SU-DHL-6 (cell line): ENCODE data around the gene CREG2.

Experiments
- H2AFZ ChIP-seq: fragments of 200-600 bp; sonication (generic); 2 replicates; pipeline ENCODE4 v1.6.1; 2014; ENCODE audit warnings: low read depth, mild to moderate bottlenecking, moderate library complexity, mixed read lengths, antibody characterized with exemption, low read length; ENCODE audit not compliant: severe bottlenecking
- H3F3A ChIP-seq: fragments of 200-600 bp; shearing (Covaris generic); 2 replicates; pipeline ENCODE4 v1.6.0; 2016; ENCODE audit warnings: antibody characterized with exemption, mild to moderate bottlenecking; ENCODE audit not compliant: insufficient read depth
- H3K27ac ChIP-seq: fragments of 200-600 bp; sonication (generic); 2 replicates; pipeline ENCODE4 v1.5.1; 2016; ENCODE audit warnings: low read depth, mild to moderate bottlenecking, low read length, moderate library complexity, mixed read lengths
- H3K27me3 ChIP-seq: fragments of 200-600 bp; sonication (generic), shearing (Covaris generic); 2 replicates; pipeline ENCODE4 v1.6.0; 2014; ENCODE audit warnings: mild to moderate bottlenecking, low read length
- H3K36me3 ChIP-seq: fragments of 200-600 bp; sonication (generic); 2 replicates; pipeline ENCODE4 v1.6.1; 2014; ENCODE audit warnings: mild to moderate bottlenecking, low read length, mixed read lengths
- H3K4me2 ChIP-seq: fragments of 300-600, 200-600 bp; shearing (Covaris generic), sonication (generic); 2 replicates; pipeline ENCODE4 v1.6.0; 2014; ENCODE audit warnings: low read length, low read depth, mild to moderate bottlenecking; ENCODE audit not compliant: poor library complexity, severe bottlenecking
- H3K4me3 ChIP-seq: fragments of 200-600 bp; sonication (generic); 2 replicates; pipeline ENCODE4 v1.5.1; 2014; ENCODE audit warnings: antibody characterized with exemption, low read length, mild to moderate bottlenecking, mixed read lengths; ENCODE audit not compliant: insufficient read depth, poor library complexity, severe bottlenecking
- H3K79me2 ChIP-seq: fragments of 200-600 bp; sonication (generic); 2 replicates; pipeline ENCODE4 v1.6.1; 2014; ENCODE audit warnings: mild to moderate bottlenecking, low read length, moderate library complexity; ENCODE audit not compliant: insufficient read depth
- H3K9ac ChIP-seq: fragments of 200-600 bp; sonication (generic); 2 replicates; pipeline ENCODE4 v1.7.0; 2014; ENCODE audit warnings: mild to moderate bottlenecking, low read length
- H3K9me2 ChIP-seq: fragments of 200-600 bp; sonication (generic); replicated peaks from 2 replicates; pipeline ENCODE4 v1.6.1; 2014; ENCODE audit warnings: low read length; ENCODE audit not compliant: insufficient read depth
- H3K9me3 ChIP-seq: fragments of 200-600 bp; sonication (generic); 2 replicates; pipeline ENCODE4 v1.6.1; 2014; ENCODE audit warnings: low read length, mixed read lengths; ENCODE audit not compliant: insufficient read depth
- H4K20me1 ChIP-seq: fragments of 200-600 bp; sonication (generic); 2 replicates; pipeline ENCODE4 v1.6.1; 2014; ENCODE audit warnings: low read depth, mild to moderate bottlenecking, antibody characterized with exemption, low read length, moderate library complexity, mixed read lengths
- EZH2phosphoT487 ChIP-seq: fragments of 200-600 bp; sonication (generic), shearing (Covaris generic); conservative IDR thresholded peaks from 2 replicates; pipeline ENCODE4 v1.6.1; 2018; ENCODE audit warnings: mild to moderate bottlenecking, antibody characterized with exemption, low read length, moderate library complexity, mixed read lengths
- TF ChIP-seq, protein P1 (sequence below): fragments of 200-600 bp; sonication (generic); IDR thresholded peaks from one replicate; pipeline ENCODE4 v1.5.1; 2017; ENCODE audit warnings: antibody characterized with exemption, mild to moderate bottlenecking, low read length, moderate library complexity; ENCODE audit not compliant: insufficient read depth, poor library complexity, severe bottlenecking

Gene CREG2

DNA sequence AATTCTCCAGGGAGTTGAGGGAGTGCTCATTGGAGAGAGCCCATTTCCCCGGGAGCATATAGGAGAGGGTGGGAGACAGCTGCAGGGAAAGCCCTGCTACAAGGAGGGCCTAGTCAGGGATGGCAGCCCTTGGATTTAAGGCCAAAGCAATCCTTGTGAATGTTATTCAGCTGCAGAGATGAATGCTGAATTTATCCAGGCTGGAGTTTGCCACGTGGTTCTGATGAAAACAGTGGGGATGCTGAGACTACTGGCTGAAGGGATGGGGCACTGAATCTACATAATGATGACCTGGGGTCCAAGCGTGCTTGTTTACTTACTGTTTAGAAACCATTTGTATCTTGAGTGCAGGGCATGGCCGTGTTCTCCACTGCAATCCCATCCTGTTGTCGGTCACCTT, 43.2 kb downstream of the CREG2 start:
- H3K79me2 ChIP-seq, result no peaks in the 10 kb centered on the region
- no peak overlapping the region for H3K4me3 ChIP-seq
- H3K27me3 ChIP-seq, result no peaks in the 10 kb centered on the region
- TF ChIP-seq EZH2phosphoT487, result no peak
- TF ChIP-seq, protein P1, sequence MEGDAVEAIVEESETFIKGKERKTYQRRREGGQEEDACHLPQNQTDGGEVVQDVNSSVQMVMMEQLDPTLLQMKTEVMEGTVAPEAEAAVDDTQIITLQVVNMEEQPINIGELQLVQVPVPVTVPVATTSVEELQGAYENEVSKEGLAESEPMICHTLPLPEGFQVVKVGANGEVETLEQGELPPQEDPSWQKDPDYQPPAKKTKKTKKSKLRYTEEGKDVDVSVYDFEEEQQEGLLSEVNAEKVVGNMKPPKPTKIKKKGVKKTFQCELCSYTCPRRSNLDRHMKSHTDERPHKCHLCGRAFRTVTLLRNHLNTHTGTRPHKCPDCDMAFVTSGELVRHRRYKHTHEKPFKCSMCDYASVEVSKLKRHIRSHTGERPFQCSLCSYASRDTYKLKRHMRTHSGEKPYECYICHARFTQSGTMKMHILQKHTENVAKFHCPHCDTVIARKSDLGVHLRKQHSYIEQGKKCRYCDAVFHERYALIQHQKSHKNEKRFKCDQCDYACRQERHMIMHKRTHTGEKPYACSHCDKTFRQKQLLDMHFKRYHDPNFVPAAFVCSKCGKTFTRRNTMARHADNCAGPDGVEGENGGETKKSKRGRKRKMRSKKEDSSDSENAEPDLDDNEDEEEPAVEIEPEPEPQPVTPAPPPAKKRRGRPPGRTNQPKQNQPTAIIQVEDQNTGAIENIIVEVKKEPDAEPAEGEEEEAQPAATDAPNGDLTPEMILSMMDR, result no peak
- no peaks in the 10 kb centered on the region for H3K9me2 ChIP-seq
- H3K36me3 ChIP-seq, result no peaks in the 10 kb centered on the region
- no peak overlapping the region for H2AFZ ChIP-seq
- no peaks in the 10 kb centered on the region for H3F3A ChIP-seq
- no peak overlapping the region for H3K4me2 ChIP-seq
- no peak overlapping the region for H3K27ac ChIP-seq
- no peak overlapping the region for H3K9ac ChIP-seq
- H4K20me1 ChIP-seq, result no peaks in the 10 kb centered on the region
- no peaks in the 10 kb centered on the region for H3K9me3 ChIP-seq

DNA sequence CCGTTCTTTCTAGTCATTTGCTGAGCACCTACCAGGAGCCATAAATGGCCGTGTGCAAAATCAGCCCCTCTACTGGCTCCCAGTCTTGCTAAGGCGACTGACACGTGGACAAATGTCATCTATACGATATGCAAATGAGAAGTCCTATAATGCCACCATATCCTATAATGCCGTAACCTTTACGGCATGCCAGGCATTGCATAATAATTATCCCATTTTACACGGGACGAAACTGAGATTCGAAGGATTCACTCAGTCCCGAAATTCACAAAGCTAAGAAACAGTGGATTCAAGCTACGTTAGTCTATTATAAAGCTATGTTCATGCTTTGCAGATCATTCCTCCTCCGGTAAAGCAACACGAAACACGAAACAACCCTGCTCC, 44.7 kb downstream of the CREG2 start:
- Histone ChIP-seq H3K27ac (no peak overlapping the region), H3K36me3 (no peaks in the 10 kb centered on the region), H3K9ac (no peak overlapping the region), H4K20me1 (no peaks in the 10 kb centered on the region), H3K9me3 (no peaks in the 10 kb centered on the region), H3F3A (no peaks in the 10 kb centered on the region), H3K4me3 (no peak overlapping the region), H3K79me2 (no peaks in the 10 kb centered on the region), H2AFZ (no peak overlapping the region), H3K27me3 (no peaks in the 10 kb centered on the region), H3K9me2 (no peaks in the 10 kb centered on the region), H3K4me2 (no peak overlapping the region)
- TF ChIP-seq, protein P1, result no peak
- no peak for TF ChIP-seq EZH2phosphoT487

DNA sequence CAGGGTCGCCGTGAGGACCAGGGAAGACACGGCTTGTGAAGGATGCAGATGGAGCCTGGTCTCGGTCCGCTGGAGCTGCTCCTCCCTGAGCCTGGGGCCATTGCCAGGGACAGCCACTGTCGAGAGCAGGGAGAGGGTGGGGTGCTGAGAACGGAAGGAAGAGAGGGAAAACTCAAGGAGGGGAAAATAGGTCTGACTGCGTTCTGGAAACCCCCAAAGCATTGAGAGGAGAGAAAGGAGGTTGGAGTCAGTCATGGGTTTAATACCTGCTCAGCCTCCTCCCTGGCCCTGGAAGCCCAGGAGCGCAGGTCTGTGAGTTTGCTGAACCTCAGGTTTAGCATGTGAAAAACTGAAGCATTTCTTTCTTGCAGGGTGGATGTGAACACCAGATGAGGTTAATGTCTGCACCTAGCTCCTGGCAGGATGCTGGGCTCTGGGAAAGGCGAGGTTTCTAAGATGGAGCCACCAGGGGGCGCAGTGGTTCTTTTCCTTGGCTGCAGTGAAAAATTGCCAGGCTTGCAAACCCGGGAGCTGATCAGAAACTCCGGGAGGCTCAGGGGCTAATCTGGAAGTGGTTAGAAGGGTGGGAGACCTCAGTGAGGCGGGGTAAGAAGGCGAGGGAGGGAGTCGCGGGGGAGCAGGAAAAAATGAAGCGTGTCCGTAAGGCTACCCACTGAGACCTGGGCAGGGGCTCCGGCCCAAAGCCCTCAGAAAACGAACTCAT, 45.2 kb downstream of the CREG2 start:
- Histone ChIP-seq H3F3A (no peaks in the 10 kb centered on the region), H3K9me2 (no peaks in the 10 kb centered on the region), H3K27ac (no peak overlapping the region), H3K36me3 (no peaks in the 10 kb centered on the region), H3K4me2 (no peak overlapping the region), H2AFZ (no peak overlapping the region), H3K4me3 (no peak overlapping the region), H4K20me1 (no peaks in the 10 kb centered on the region), H3K79me2 (no peaks in the 10 kb centered on the region), H3K9ac (no peak overlapping the region), H3K9me3 (no peaks in the 10 kb centered on the region), H3K27me3 (no peaks in the 10 kb centered on the region)
- TF ChIP-seq, protein P1, result peak; percentile 83
- TF ChIP-seq EZH2phosphoT487, result no peak
